Measurements from ENCODE around the gene ZBTB7C.

Gene ZBTB7C

GRCh38 chr18:48394176-48394575 lies 15.0 kb downstream of the ZBTB7C start:
- H3K9me3 ChIP-seq (ENCODE audit: control insufficient read depth, insufficient read depth, low read depth, low read length) = no peaks in the 10 kb centered on the region
- no peaks in the 10 kb centered on the region for H3K36me3 ChIP-seq (ENCODE audit: control insufficient read depth in 2 of 2, insufficient read depth in 1 of 2, low read length in 2 of 2)
- H3K4me1 ChIP-seq (ENCODE audit: control insufficient read depth, insufficient read depth, low read length) = no peaks in the 10 kb centered on the region; the same call in 1 of the 2 replicates
- no peak overlapping the region for H3K4me3 ChIP-seq (ENCODE audit: low read depth, low read length)
- POLR2A ChIA-PET = no interaction called here
- CTCF ChIA-PET = interaction anchor here (1.0 to 2.0 kb wide), 3 partner anchors 14 to 53 kb away, joined by 3 to 4 read pairs (median 3); no protein-coding TSS in a partner anchor
- TF ChIP-seq TCF7L2 (IDR thresholded peaks at IDR 0.05; ENCODE audit: borderline replicate concordance, low read depth, low read length) (no peak), ZNF473 (tag by site-specific recombination; IDR thresholded peaks at IDR 0.05) (no peak), ZFP41 (tag by site-specific recombination; IDR thresholded peaks at IDR 0.05; ENCODE audit: borderline replicate concordance) (no peak), BCL11B (tag by site-specific recombination; IDR thresholded peaks at IDR 0.05; ENCODE audit: low read depth) (no peak), RBAK (tag by site-specific recombination; IDR thresholded peaks at IDR 0.05) (no peak), ZNF433 (tag by site-specific recombination; IDR thresholded peaks at IDR 0.05; ENCODE audit: low read depth) (no peak), ZNF24 (tag by site-specific recombination; IDR thresholded peaks at IDR 0.05) (no peak), ZNF843 (tag by site-specific recombination; IDR thresholded peaks at IDR 0.05) (no peak), ZFP37 (tag by site-specific recombination; IDR thresholded peaks at IDR 0.05) (no peak)
- TF ChIP-seq, protein P1, sequence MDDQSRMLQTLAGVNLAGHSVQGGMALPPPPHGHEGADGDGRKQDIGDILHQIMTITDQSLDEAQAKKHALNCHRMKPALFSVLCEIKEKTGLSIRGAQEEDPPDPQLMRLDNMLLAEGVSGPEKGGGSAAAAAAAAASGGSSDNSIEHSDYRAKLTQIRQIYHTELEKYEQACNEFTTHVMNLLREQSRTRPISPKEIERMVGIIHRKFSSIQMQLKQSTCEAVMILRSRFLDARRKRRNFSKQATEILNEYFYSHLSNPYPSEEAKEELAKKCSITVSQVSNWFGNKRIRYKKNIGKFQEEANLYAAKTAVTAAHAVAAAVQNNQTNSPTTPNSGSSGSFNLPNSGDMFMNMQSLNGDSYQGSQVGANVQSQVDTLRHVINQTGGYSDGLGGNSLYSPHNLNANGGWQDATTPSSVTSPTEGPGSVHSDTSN (CRISPR knock-in tag; IDR thresholded peaks at IDR 0.05) = no peak
- TF ChIP-seq, protein P2, sequence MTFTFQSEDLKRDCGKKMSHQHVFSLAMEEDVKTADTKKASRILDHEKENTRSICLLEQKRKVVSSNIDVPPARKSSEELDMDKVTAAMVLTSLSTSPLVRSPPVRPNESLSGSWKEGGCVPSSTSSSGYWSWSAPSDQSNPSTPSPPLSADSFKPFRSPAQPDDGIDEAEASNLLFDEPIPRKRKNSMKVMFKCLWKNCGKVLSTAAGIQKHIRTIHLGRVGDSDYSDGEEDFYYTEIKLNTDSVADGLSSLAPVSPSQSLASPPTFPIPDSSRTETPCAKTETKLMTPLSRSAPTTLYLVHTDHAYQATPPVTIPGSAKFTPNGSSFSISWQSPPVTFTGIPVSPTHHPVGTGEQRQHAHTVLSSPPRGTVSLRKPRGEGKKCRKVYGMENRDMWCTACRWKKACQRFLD (tag by site-specific recombination; IDR thresholded peaks at IDR 0.05) = no peak
- H3K27ac ChIP-seq (ENCODE audit: extremely low read depth, low read depth, low read length) = no peak overlapping the region

- Histone ChIP-seq H3K36me3 (ENCODE audit: control insufficient read depth in 2 of 2, insufficient read depth in 1 of 2, low read length in 2 of 2) (no peaks in the 10 kb centered on the region), H3K4me3 (ENCODE audit: low read depth, low read length) (no peak overlapping the region), H3K27ac (ENCODE audit: extremely low read depth, low read depth, low read length) (no peak overlapping the region), H3K4me1 (ENCODE audit: control insufficient read depth, insufficient read depth, low read length) (peaks cover 2% of the 10 kb centered on the region; the same call in 1 of the 2 replicates), H3K9me3 (ENCODE audit: control insufficient read depth, insufficient read depth, low read depth, low read length) (no peaks in the 10 kb centered on the region)
- TF ChIP-seq ZNF175 (tag by site-specific recombination; IDR thresholded peaks at IDR 0.05) (no peak), ZNF777 (tag by site-specific recombination; IDR thresholded peaks at IDR 0.05; ENCODE audit: borderline replicate concordance) (no peak), ZNF596 (tag by site-specific recombination; IDR thresholded peaks at IDR 0.05) (no peak), TSHZ1 (tag by site-specific recombination; IDR thresholded peaks at IDR 0.05; ENCODE audit: borderline replicate concordance) (no peak), YY1 (tag by site-specific recombination; IDR thresholded peaks at IDR 0.05) (no peak), ZNF544 (tag by site-specific recombination; IDR thresholded peaks at IDR 0.05) (no peak), ZNF830 (tag by site-specific recombination; IDR thresholded peaks at IDR 0.05; ENCODE audit: low read depth) (no peak), ZNF792 (tag by site-specific recombination; IDR thresholded peaks at IDR 0.05) (no peak)
- TF ChIP-seq, protein P3, sequence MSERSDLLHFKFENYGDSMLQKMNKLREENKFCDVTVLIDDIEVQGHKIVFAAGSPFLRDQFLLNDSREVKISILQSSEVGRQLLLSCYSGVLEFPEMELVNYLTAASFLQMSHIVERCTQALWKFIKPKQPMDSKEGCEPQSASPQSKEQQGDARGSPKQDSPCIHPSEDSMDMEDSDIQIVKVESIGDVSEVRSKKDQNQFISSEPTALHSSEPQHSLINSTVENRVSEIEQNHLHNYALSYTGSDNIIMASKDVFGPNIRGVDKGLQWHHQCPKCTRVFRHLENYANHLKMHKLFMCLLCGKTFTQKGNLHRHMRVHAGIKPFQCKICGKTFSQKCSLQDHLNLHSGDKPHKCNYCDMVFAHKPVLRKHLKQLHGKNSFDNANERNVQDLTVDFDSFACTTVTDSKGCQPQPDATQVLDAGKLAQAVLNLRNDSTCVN (tag by site-specific recombination; optimal IDR thresholded peaks at IDR 0.05) = no peak
- POLR2A ChIA-PET = no interaction called here
- CTCF ChIA-PET = interaction anchor here (1.0 to 2.0 kb wide), 3 partner anchors 15 to 53 kb away, joined by 3 to 4 read pairs (median 3); no protein-coding TSS in a partner anchor
Observed at GRCh38 chr18:48393776-48394175, 15.4 kb downstream of the ZBTB7C start.
